Stimulated activated CD4-positive, alpha-beta T cell treated with anti-CD3 and anti-CD28 coated beads, Interleukin-12 subunit alpha, Interleukin-12 subunit beta, amount 100 ng/mL, for 48 hours (primary cell): Measurements from ENCODE around the gene FAM153A.
"Not testable (repeated sequence)": the region's sequence is repeated elsewhere in the genome, so short reads cannot be mapped to it uniquely, and the experiment has no call there.

ENCODE experiments used
- DNase-seq, 3 donors: peaks; one replicate each; pipeline ENCODE4 v3.0.0-alpha.2; 2020; ENCODE audit warnings: low read depth in 2 of 3, low spot score in 1 of 3

Gene FAM153A

GRCh38 chr5:177782792-177783633 is at the start of gene FAM153A:
Gene FAM153A (minus strand): TSS chr5:177782899.
- not testable (repeated sequence) for DNase-seq

- not testable (repeated sequence) for DNase-seq
These were observed 49.6 kb upstream of the FAM153A start for GRCh38 chr5:177832287-177832686.

GRCh38 chr5:177826073-177826472 is 43.4 kb upstream of the FAM153A start:
- DNase-seq: not testable (repeated sequence)

GRCh38 chr5:177824776-177825175 is 42.1 kb upstream of the FAM153A start:
- DNase-seq: not testable (repeated sequence)

GRCh38 chr5:177822489-177822888 is 39.8 kb upstream of the FAM153A start:
- not testable (repeated sequence) for DNase-seq

GRCh38 chr5:177819664-177820063 is 37.0 kb upstream of the FAM153A start:
- DNase-seq: not testable (repeated sequence)

- DNase-seq: not testable (repeated sequence)
These were observed 30.2 kb upstream of the FAM153A start for GRCh38 chr5:177812814-177813425.

- DNase-seq: not testable (repeated sequence)
These were observed 29.6 kb upstream of the FAM153A start for GRCh38 chr5:177812160-177812743.

GRCh38 chr5:177809209-177809913 is 26.7 kb upstream of the FAM153A start:
- peak; percentile 12 to 37 (median 14) for DNase-seq

GRCh38 chr5:177808420-177808819 is 25.7 kb upstream of the FAM153A start:
- DNase-seq: not testable (repeated sequence)

GRCh38 chr5:177807265-177807664 is 24.6 kb upstream of the FAM153A start:
- not testable (repeated sequence) for DNase-seq

GRCh38 chr5:177801427-177801826 is 18.7 kb upstream of the FAM153A start:
- not testable (repeated sequence) for DNase-seq

GRCh38 chr5:177798237-177798840 is 15.6 kb upstream of the FAM153A start:
- DNase-seq: not testable (repeated sequence)

- DNase-seq: not testable (repeated sequence)
These were observed 10.6 kb upstream of the FAM153A start for GRCh38 chr5:177793272-177793671.

GRCh38 chr5:177791649-177792048 is 8.9 kb upstream of the FAM153A start:
- not testable (repeated sequence) for DNase-seq

GRCh38 chr5:177782169-177782568 is 530 bp downstream of the FAM153A start:
- DNase-seq: not testable (repeated sequence)

- not testable (repeated sequence) for DNase-seq
These were observed 11.5 kb downstream of the FAM153A start for GRCh38 chr5:177771206-177771605.

GRCh38 chr5:177770646-177771045 is 12.1 kb downstream of the FAM153A start:
- peak; percentile 3 to 17 (median 8) for DNase-seq

GRCh38 chr5:177763737-177764508 is 18.8 kb downstream of the FAM153A start:
- not testable (repeated sequence) for DNase-seq

- not testable (repeated sequence) for DNase-seq
These were observed 21.7 kb downstream of the FAM153A start for GRCh38 chr5:177760954-177761353.
